ENCODE data around the gene SCGB1C2. TPM values are rescaled to one million over a fixed set of nuclear protein-coding genes. Genes with fewer than 3 reads are reported as not detected.
A peak's percentile ranks its signal among the peaks of the same experiment; 100 is the strongest.
"Not testable (repeated sequence)": the region's sequence is repeated elsewhere in the genome, so short reads cannot be mapped to it uniquely, and the experiment has no call there.

SCGB1C2 gene
- not detected for total RNA-seq

DNA sequence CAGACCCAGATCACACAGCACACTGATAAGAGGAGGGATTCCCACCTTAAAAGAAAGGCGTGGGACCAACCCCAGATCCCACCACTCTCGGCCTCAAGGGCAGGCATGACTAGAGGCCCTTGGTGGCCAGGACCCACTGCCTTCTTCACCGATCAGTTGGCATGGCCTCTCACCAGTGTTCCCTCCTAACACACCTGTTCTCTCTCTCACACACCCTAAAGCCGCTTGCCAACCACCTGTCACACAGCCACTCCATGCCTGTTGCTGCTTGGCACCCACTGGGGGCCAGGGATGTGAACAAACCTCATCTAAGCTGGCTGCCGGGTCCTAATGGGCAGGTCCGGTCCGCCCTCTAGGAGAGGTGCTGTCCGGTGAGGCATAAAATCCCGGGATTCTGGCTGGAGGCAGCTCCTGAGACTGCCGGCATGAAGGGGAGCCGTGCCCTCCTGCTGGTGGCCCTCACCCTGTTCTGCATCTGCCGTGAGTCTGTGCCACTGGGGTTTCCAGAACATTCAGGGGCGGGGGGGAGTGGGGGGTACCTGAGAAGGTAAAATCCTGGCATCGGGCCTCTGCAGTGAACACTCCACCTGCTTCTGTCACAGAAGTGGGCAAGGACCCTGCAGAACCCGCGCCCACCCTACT is at the start of gene SCGB1C2:
TSS of gene SCGB1C2 (plus strand) at position 404 of the 642 bp plus-strand sequence. CDS start at position 426, 22 bp downstream.
- intact Hi-C loops (cut with DNase I; ENCODE audit: low total_unique reads); H3K36me3 ChIP-seq; H3K27me3 ChIP-seq; H3K9me3 ChIP-seq; DNase-seq (ENCODE audit: low spot score in 2 of 2); H3K27ac ChIP-seq; H3K4me3 ChIP-seq; H3K4me1 ChIP-seq: not testable (repeated sequence)

GRCh38 chr17:113111-113510 is 24.3 kb upstream of the SCGB1C2 start:
- intact Hi-C loops (cut with DNase I; ENCODE audit: low total_unique reads) = not testable (repeated sequence)

GRCh38 chr17:118339-118917 is 18.9 kb upstream of the SCGB1C2 start:
- DNase-seq (ENCODE audit: low spot score in 2 of 2); H3K27me3 ChIP-seq; H3K4me3 ChIP-seq; H3K27ac ChIP-seq; intact Hi-C loops (cut with DNase I; ENCODE audit: low total_unique reads); H3K9me3 ChIP-seq; H3K36me3 ChIP-seq; H3K4me1 ChIP-seq: not testable (repeated sequence)

More at GRCh38 chr17:113111-113510, 24.3 kb upstream of the SCGB1C2 start:
- not testable (repeated sequence) for DNase-seq (ENCODE audit: low spot score in 2 of 2); H3K4me3 ChIP-seq; H3K27ac ChIP-seq; H3K9me3 ChIP-seq; H3K27me3 ChIP-seq; H3K4me1 ChIP-seq; H3K36me3 ChIP-seq

DNA sequence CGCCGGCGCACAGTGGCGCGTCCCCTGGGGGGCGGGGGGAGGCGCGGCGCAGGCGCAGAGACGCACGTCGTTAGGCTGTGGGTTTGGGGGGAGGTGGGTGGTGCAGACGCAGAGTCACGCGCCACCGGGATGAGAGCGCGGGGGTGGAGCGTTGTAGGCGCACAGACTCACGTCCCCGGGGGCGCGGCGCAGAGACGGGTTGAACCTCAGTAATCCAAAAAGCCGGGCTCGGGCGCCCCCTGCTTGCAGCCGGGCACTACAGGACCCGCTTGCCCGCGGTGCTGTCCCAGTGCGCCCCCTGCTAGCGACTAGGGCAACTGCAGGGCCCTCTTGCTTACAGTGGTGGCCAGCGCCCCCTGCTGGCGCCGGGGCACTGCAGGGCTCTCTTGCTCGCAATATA is 3.4 kb upstream of the SCGB1C2 start:
- H3K4me3 ChIP-seq; H3K4me1 ChIP-seq; H3K36me3 ChIP-seq; DNase-seq (ENCODE audit: low spot score in 2 of 2); H3K9me3 ChIP-seq; H3K27me3 ChIP-seq; H3K27ac ChIP-seq; intact Hi-C loops (cut with DNase I; ENCODE audit: low total_unique reads): not testable (repeated sequence)

- H3K9me3 ChIP-seq; intact Hi-C loops (cut with DNase I; ENCODE audit: low total_unique reads); H3K27me3 ChIP-seq; DNase-seq (ENCODE audit: low spot score in 2 of 2); H3K36me3 ChIP-seq; H3K4me3 ChIP-seq; H3K27ac ChIP-seq; H3K4me1 ChIP-seq: not testable (repeated sequence)
Measured at GRCh38 chr17:134332-134785, 3.0 kb upstream of the SCGB1C2 start.

DNA sequence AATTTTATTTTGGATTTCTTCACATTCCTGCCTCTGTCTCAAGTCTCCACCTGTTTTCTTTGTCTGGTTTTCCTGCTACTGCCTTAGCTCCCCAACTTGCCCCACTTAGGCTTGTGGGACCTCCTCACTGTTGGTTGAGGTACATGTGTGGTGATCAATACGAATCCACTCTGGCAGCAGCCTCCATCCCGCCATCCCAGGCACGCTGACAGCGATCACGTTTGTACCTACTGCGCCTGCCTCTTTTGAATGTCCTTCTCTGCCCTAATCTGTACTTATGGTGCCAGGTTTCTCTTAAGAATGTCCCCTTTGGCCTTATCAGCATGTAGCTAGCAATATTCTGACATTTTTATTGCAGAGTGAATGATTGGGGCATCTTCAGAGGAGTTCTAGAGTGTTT is 2.3 kb upstream of the SCGB1C2 start:
- DNase-seq (ENCODE audit: low spot score in 2 of 2); H3K4me1 ChIP-seq: not testable (repeated sequence)

GRCh38 chr17:135895-136294 is 1.5 kb upstream of the SCGB1C2 start:
- DNase-seq (ENCODE audit: low spot score in 2 of 2); H3K4me3 ChIP-seq; H3K27me3 ChIP-seq; H3K27ac ChIP-seq; intact Hi-C loops (cut with DNase I; ENCODE audit: low total_unique reads); H3K4me1 ChIP-seq; H3K9me3 ChIP-seq; H3K36me3 ChIP-seq: not testable (repeated sequence)

More for the DNA sequence above, 2.3 kb upstream of the SCGB1C2 start:
- H3K4me3 ChIP-seq; H3K36me3 ChIP-seq; H3K27ac ChIP-seq; H3K27me3 ChIP-seq; intact Hi-C loops (cut with DNase I; ENCODE audit: low total_unique reads); H3K9me3 ChIP-seq: not testable (repeated sequence)

DNA sequence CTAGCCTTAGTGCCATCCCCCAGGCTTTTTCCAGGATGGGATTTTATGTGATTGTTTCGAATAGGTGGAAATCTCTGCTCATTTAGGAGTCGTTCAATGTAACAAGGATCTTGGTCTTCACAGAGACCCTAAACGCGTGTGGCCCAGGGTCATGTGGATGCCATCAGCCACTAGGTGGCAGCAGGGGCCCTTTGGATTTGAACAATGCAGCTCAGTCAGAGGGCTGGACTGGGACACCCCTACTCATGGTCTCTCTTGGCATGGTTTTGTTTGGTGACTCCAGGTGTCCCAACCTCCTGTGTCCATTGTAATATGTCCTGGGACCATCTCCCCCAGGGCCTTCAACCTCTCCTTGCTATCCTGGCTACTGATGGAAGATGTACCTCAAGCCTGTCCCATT is 838 bp upstream of the SCGB1C2 start:
- DNase-seq (ENCODE audit: low spot score in 2 of 2) = peak in 1 of 2 donors; percentile 35

DNA sequence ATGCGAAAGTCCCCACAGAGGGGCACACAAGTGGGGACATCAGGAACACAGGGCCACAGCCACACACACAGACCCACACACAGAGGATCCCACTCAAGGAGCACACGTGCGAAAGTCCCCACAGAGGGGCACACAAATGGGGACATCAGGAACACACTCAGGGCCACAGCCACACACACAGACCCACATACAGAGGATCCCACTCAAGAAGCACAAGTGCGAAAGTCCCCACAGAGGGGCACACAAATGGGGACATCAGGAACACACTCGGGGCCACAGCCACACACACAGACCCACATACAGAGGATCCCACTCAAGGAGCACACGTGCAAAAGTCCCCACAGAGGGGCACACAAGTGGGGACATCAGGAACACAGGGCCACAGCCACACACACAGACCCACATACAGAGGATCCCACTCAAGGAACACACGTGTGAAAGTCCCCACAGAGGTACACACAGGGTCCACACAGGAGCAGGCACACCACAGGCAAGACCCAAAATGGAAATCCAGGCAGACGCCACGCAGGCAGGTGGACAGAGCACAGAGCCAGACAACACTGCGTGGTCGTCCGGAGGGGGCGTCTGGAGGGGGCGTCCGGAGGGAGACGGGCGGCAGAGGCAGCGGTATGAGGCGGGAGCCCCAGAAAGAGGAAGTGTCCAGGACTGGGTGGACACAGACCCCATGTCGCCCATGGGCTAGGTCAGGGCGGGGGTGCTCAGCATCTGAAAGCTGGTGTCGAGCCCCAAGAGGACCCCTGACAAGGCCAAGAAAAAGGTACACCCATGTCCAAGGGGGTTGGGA is 2.2 kb downstream of the SCGB1C2 start:
- H3K4me1 ChIP-seq; H3K27ac ChIP-seq; H3K36me3 ChIP-seq; H3K9me3 ChIP-seq; H3K4me3 ChIP-seq; H3K27me3 ChIP-seq; intact Hi-C loops (cut with DNase I; ENCODE audit: low total_unique reads): not testable (repeated sequence)
- DNase-seq (ENCODE audit: low spot score in 2 of 2) = peak; percentile 11 to 36

More for the DNA sequence above, 838 bp upstream of the SCGB1C2 start:
- intact Hi-C loops (cut with DNase I; ENCODE audit: low total_unique reads); H3K27me3 ChIP-seq; H3K27ac ChIP-seq; H3K9me3 ChIP-seq; H3K36me3 ChIP-seq; H3K4me1 ChIP-seq; H3K4me3 ChIP-seq: not testable (repeated sequence)
